Gastrocnemius medialis (tissue), 4 donors: Measurements from ENCODE around the gene RARB. TPM values are rescaled to one million over a fixed set of nuclear protein-coding genes. Genes with fewer than 3 reads are reported as not detected.
A peak's percentile ranks its signal among the peaks of the same experiment; 100 is the strongest.

Experiments used
- ATAC-seq, 2 donors: fragments of 150-250 bp; one replicate each; pipeline ENCODE4 v1.9.1; 2016
- DNase-seq, 2 donors: peaks; one replicate each; pipeline ENCODE4 v3.0.0-alpha.2; 2019
- H3K27ac ChIP-seq, 4 donors: fragments of 200-600 bp; sonication (generic); 1 replicate in 1 of 4; 2 replicates in 3 of 4; pipeline ENCODE4 v1.5.1; 2016 to 2018; ENCODE audit warnings: mild to moderate bottlenecking in 2 of 4, moderate library complexity in 1 of 4
- H3K27me3 ChIP-seq, 3 donors: fragments of 200-600 bp; sonication (generic) in 2 of 3; 1 replicate in 1 of 3; 2 replicates in 2 of 3; pipeline versions ENCODE4 v1.5.1 to v1.6.0; 2016 to 2019; ENCODE audit warnings: mild to moderate bottlenecking in 1 of 3, moderate library complexity in 1 of 3
- H3K36me3 ChIP-seq, 2 donors: fragments of 200-600 bp; sonication (generic) in 1 of 2; one replicate each; pipeline ENCODE4 v1.5.1; 2017 to 2018
- H3K4me1 ChIP-seq, 2 donors: fragments of 200-600 bp; sonication (generic) in 1 of 2; one replicate each; pipeline ENCODE4 v1.5.1; 2016 to 2017; ENCODE audit warnings: mild to moderate bottlenecking in 2 of 2
- H3K4me3 ChIP-seq, 4 donors: fragments of 200-600 bp; sonication (generic) in 3 of 4; 1 replicate in 1 of 4; 2 replicates in 3 of 4; pipeline ENCODE4 v1.5.1; 2016 to 2019; ENCODE audit warnings: mild to moderate bottlenecking in 2 of 4
- H3K9me3 ChIP-seq, 3 donors: fragments of 200-600 bp; sonication (generic) in 2 of 3; 1 replicate in 1 of 3; 2 replicates in 2 of 3; pipeline ENCODE4 v1.5.1; 2016 to 2019
- POLR2A ChIP-seq, 2 donors: fragments of 450-650 bp; IDR thresholded peaks; one replicate each; pipeline ENCODE4 v1.6.1; 2017; ENCODE audit warnings: antibody characterized with exemption in 2 of 2, mild to moderate bottlenecking in 2 of 2, moderate library complexity in 2 of 2
- in situ Hi-C, 4 donors: fragments of 200-750 bp; cut with MboI; loops; one replicate each; pipeline versions ENCODE4 v1.15.0 to v1.8.0; 2017; ENCODE audit warnings: low sequenced_read_pairs in 4 of 4
- intact Hi-C: fragments of 100-400 bp; cut with DNase I; formaldehyde crosslinking; loops from one replicate; pipeline ENCODE4 v1.15.1; 2023; ENCODE audit warnings: low total_unique reads
- total RNA-seq, 4 donors: library from RNA; depleted of rRNA; stranded (reverse); fragments of >200 nt; gene quantifications; one replicate each; pipeline versions ENCODE4 v1.1.0 to v1.2.3, GENCODE V29; 2016
- TF ChIP-seq, protein P1 (sequence below), 5 experiments: fragments of 450-650 bp in 3 of 5; fragments of 200-600 bp in 2 of 5; sonication (generic) in 2 of 5; IDR thresholded peaks in 4 of 5; conservative IDR thresholded peaks in 1 of 5; 1 replicate in 4 of 5; 2 replicates in 1 of 5; pipeline ENCODE4 v1.5.1; 2016 to 2019; ENCODE audit warnings: antibody characterized with exemption in 5 of 5, mild to moderate bottlenecking in 3 of 5, moderate library complexity in 3 of 5

Gene RARB
- total RNA-seq, 4 donors from 2014 or later = 1.2 to 3.0 (median 1.9) TPM

DNA sequence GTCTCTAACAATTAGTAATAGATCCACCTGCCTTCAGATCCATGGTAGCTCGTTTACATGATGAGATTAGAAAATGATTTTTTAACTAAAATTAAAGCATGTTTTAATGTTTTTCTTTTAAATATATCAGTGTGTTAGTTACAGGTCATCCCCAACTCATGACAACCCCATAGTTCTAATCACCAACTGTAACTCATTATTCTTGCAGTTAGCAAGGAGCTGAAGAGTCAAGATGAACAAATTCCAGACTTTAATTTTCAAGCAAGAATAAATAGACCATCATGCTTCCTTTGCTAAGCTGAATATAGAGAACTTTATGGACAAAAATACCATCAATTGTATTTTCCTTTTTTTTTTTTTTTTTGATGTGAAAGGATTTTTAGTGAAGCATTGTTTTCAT, 135.5 kb downstream of the RARB start:
- ATAC-seq = no peak
- TF ChIP-seq POLR2A (IDR thresholded peaks at IDR 0.05) = no peak
- TF ChIP-seq, protein P1, sequence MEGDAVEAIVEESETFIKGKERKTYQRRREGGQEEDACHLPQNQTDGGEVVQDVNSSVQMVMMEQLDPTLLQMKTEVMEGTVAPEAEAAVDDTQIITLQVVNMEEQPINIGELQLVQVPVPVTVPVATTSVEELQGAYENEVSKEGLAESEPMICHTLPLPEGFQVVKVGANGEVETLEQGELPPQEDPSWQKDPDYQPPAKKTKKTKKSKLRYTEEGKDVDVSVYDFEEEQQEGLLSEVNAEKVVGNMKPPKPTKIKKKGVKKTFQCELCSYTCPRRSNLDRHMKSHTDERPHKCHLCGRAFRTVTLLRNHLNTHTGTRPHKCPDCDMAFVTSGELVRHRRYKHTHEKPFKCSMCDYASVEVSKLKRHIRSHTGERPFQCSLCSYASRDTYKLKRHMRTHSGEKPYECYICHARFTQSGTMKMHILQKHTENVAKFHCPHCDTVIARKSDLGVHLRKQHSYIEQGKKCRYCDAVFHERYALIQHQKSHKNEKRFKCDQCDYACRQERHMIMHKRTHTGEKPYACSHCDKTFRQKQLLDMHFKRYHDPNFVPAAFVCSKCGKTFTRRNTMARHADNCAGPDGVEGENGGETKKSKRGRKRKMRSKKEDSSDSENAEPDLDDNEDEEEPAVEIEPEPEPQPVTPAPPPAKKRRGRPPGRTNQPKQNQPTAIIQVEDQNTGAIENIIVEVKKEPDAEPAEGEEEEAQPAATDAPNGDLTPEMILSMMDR (IDR thresholded peaks at IDR 0.05 in 4 of 5, conservative IDR thresholded peaks at IDR 0.05 in 1 of 5) = no peak
- intact Hi-C loops = no loop called here
- in situ Hi-C loops = no loop called here
- DNase-seq = no peak
- no peaks in the 10 kb centered on the region for H3K9me3 ChIP-seq
- H3K4me3 ChIP-seq = no peak overlapping the region
- peaks cover 3 to 7% of the 10 kb centered on the region in 2 donors for H3K4me1 ChIP-seq
- no peak overlapping the region for H3K27ac ChIP-seq
- H3K27me3 ChIP-seq = no peaks in the 10 kb centered on the region
- no peaks in the 10 kb centered on the region for H3K36me3 ChIP-seq

DNA sequence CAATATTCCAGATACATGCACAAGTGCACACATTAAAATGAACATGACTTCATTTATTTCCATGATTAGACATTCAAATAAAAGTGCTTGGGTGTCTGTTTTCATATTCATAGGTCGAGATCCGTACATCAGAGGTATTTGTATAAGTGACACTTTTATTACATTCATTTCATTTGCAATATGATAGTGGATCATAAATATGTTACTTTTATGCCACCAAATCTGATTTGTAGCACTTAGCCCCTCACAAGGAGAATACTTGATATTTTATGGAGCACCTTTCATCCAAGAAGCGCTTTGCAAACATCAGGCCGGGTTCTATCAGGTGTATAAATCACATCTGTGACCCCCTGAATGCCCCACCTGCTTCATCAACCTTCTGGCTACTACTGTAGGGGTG, 136.0 kb downstream of the RARB start:
- Histone ChIP-seq H3K27ac (no peak overlapping the region), H3K27me3 (no peaks in the 10 kb centered on the region), H3K9me3 (no peaks in the 10 kb centered on the region), H3K4me1 (peaks cover 6 to 7% of the 10 kb centered on the region in 2 donors), H3K36me3 (no peaks in the 10 kb centered on the region), H3K4me3 (no peak overlapping the region)
- DNase-seq (no peak), ATAC-seq (no peak)
- TF ChIP-seq, protein P1 (IDR thresholded peaks at IDR 0.05 in 4 of 5, conservative IDR thresholded peaks at IDR 0.05 in 1 of 5) = no peak
- no peak for TF ChIP-seq POLR2A (IDR thresholded peaks at IDR 0.05)
- intact Hi-C loops = no loop called here
- in situ Hi-C loops = no loop called here

DNA sequence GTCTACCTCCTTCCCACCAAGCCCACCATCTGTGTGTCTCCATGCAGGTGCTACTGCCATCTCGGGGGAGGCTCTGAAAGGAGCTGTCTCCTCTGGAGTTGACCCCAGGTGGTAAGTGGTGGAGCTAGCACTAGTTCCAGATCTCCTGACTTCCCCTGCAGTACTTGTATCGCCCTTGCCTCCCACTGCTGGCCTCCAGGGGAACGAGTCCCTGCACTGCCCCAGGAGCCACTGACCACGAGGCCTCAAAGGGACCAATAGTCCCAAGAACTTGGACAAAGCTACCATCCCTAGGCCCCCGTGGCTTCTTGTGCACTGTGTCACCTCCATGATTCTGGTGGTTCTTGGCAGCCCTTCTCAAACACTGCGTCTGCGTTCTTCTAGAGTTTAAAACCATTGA, 137.7 kb downstream of the RARB start:
- Histone ChIP-seq H3K4me3 (no peak overlapping the region), H3K36me3 (no peaks in the 10 kb centered on the region), H3K27me3 (no peaks in the 10 kb centered on the region), H3K9me3 (no peaks in the 10 kb centered on the region), H3K27ac (no peak overlapping the region), H3K4me1 (peaks cover 7 to 15% of the 10 kb centered on the region in 2 donors)
- DNase-seq (no peak), ATAC-seq (no peak)
- in situ Hi-C loops (no loop called here), intact Hi-C loops (no loop called here)
- no peak for TF ChIP-seq POLR2A (IDR thresholded peaks at IDR 0.05)
- TF ChIP-seq, protein P1 (IDR thresholded peaks at IDR 0.05 in 4 of 5, conservative IDR thresholded peaks at IDR 0.05 in 1 of 5) = no peak

DNA sequence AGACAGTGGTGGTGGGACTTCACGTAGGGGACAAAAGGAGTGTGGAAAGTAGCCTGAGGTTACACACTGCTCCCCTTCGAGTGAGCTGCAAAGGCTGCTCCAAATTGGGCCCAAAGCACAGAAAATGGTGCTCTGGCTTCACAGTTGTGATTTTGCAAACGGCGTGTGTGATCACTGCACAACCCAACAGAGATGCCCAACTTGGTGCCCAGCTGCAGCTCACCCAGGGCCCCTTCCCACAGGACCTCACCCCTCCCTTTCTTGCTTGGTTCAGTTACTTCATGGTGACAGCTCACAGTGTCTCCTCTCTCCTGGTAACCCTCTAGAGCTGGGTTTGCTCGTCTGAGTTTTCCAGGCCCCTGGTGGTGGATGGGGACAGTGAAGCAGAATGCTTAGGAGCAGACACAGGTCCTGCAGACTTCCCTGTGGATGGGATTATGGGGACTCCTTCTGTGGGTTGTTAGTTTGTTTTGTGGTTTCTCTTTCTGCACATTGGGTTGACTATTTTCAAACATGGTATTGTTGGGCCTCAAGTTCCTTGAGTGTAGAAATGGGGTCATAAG, 138.4 kb downstream of the RARB start:
- in situ Hi-C loops (no loop called here), intact Hi-C loops (no loop called here)
- H3K36me3 ChIP-seq = no peaks in the 10 kb centered on the region
- H3K27me3 ChIP-seq = no peaks in the 10 kb centered on the region
- H3K4me3 ChIP-seq = no peak overlapping the region
- H3K27ac ChIP-seq = no peak overlapping the region
- no peak for DNase-seq
- no peaks in the 10 kb centered on the region for H3K9me3 ChIP-seq
- no peak for ATAC-seq
- H3K4me1 ChIP-seq = peaks cover 7 to 15% of the 10 kb centered on the region in 2 donors
- no peak for TF ChIP-seq POLR2A (IDR thresholded peaks at IDR 0.05)
- TF ChIP-seq, protein P1 (IDR thresholded peaks at IDR 0.05 in 4 of 5, conservative IDR thresholded peaks at IDR 0.05 in 1 of 5) = no peak

DNA sequence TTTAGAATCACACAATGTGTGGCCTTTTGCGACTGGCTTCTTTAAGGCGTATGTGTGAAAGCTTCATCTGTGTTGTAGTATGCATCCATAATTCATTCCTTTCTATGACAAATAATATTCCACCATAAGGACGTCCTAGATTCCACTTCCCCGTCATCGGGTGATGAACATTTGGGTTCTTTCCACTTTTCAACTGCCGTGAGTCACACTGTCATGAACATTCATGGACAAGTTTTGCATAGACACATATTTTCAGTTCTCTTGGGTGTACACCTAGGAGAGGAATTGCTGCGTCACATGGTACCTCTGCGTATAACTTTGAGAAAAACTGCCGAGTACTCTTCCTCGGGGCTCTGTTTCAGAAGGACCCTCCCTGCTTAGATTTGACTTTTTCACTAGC, 139.3 kb downstream of the RARB start:
- Histone ChIP-seq H3K4me3 (no peak overlapping the region), H3K36me3 (no peaks in the 10 kb centered on the region), H3K27me3 (no peaks in the 10 kb centered on the region), H3K4me1 (peaks cover 1 to 15% of the 10 kb centered on the region in 2 donors), H3K27ac (peak overlapping the region in 1 of 4 donors; percentile 16), H3K9me3 (no peaks in the 10 kb centered on the region)
- TF ChIP-seq, protein P1 (IDR thresholded peaks at IDR 0.05 in 4 of 5, conservative IDR thresholded peaks at IDR 0.05 in 1 of 5) = no peak
- in situ Hi-C loops = no loop called here
- DNase-seq (no peak), ATAC-seq (no peak)
- intact Hi-C loops = no loop called here
